ENCODE data around the gene MYL5. TPM values are rescaled to one million over a fixed set of nuclear protein-coding genes. Genes with fewer than 3 reads are reported as not detected.

The MYL5 gene
- total RNA-seq, 1 donor from 2014 or later = 17.5 TPM

DNA sequence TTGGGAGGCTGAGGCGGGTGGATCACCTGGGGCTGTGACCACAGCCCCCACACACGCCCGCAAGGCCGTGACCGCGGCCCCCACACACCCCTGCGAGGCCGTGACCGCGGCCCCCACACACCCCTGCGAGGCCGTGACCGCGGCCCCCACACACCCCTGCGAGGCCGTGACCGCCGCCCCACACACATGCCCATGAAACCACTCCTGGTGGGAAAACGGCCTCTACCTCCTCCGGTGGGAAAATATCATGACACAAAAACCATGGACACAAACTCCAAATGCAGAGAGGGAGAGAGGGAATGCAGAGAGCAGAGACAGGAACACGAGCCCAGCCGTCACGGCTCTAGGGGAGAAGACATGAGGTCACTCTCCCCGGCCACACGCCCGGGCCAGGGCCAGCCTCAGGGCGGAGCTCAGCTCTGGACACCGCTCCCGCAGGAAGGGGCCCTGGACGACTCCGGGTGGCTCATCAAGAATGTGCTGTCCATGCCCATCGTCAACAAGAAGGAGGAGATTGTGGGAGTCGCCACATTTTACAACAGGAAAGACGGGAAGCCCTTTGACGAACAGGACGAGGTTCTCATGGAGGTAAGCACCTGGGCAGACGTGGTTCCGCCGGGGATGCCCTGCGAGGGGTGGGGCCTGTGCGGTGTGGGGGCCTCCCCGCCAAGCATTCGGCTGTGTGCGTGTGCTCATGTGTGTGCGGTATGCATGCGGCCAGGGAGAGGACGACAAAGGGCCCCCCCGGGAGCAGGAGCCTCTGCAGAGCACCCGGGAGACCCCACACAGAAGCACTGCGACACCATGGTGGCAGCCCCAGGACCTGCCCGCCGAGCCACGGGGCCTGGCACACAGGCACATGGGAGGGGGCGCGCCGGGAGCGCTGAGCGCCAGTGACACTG is 17.7 kb upstream of the MYL5 start:
- Histone ChIP-seq H3K79me2 (ENCODE audit: insufficient read depth, low read length) (no peaks in the 10 kb centered on the region), H3K27ac (ENCODE audit: low read depth, low read length) (no peak overlapping the region), H3K36me3 (ENCODE audit: insufficient read depth, low read length) (no peaks in the 10 kb centered on the region), H3K4me1 (ENCODE audit: insufficient read depth, low read length) (no peaks in the 10 kb centered on the region), H2AFZ (ENCODE audit: low read depth, low read length) (no peak overlapping the region), H4K20me1 (ENCODE audit: insufficient read depth, low read length) (no peaks in the 10 kb centered on the region), H3K4me3 (ENCODE audit: insufficient read depth, low read depth, low read length) (no peak overlapping the region), H3K9me3 (ENCODE audit: insufficient read depth, low read depth, low read length) (peaks cover 17% of the 10 kb centered on the region), H3K27me3 (ENCODE audit: insufficient read depth, low read length) (no peaks in the 10 kb centered on the region), H3K4me2 (ENCODE audit: low read length) (no peak overlapping the region), H3K9ac (ENCODE audit: low read length) (no peak overlapping the region)
- no peak overlapping the region for H3K27ac Mint-ChIP-seq (ENCODE audit: unreplicated experiment)
- H3K36me3 Mint-ChIP-seq (ENCODE audit: low read depth, unreplicated experiment) = no peaks in the 10 kb centered on the region
- peaks cover 5% of the 10 kb centered on the region for H3K9me3 Mint-ChIP-seq (ENCODE audit: unreplicated experiment)
- TF ChIP-seq CTCF (IDR thresholded peaks at IDR 0.05; ENCODE audit: insufficient read depth, low read depth, low read length) = no peak
- TF ChIP-seq EZH2 (IDR thresholded peaks at IDR 0.05; ENCODE audit: insufficient read depth, low read length) = no peak
- H3K4me1 Mint-ChIP-seq (ENCODE audit: low read depth, unreplicated experiment) = peaks cover 2% of the 10 kb centered on the region
- H3K27me3 Mint-ChIP-seq (ENCODE audit: low read depth, unreplicated experiment) = peaks cover 21% of the 10 kb centered on the region
- no peak for DNase-seq (ENCODE audit: low read depth)
- H3K4me3 Mint-ChIP-seq (ENCODE audit: unreplicated experiment) = no peak overlapping the region
- no peak for FAIRE-seq

DNA sequence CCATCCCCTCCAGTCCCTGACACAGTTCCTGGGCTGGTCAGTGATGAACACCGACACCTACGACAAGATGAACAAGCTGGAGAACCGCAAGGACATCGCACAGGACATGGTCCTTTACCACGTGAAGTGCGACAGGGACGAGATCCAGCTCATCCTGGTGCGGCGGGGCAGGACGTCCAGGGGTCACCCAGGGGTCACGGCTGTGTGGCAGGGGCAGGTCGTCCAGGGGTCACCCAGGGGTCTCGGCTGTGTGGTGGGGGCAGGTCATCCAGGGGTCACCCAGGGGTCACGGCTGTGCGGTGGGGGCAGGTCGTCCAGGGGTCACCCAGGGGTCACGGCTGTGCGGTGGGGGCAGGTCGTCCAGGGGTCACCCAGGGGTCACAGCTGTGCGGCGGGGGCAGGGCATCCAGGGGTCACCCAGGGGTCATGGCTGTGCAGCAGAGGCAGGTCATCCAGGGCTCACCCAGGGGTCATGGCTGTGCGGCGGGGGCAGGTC is 17.0 kb upstream of the MYL5 start:
- Histone ChIP-seq H2AFZ (ENCODE audit: low read depth, low read length) (no peak overlapping the region), H3K79me2 (ENCODE audit: insufficient read depth, low read length) (no peaks in the 10 kb centered on the region), H3K36me3 (ENCODE audit: insufficient read depth, low read length) (no peaks in the 10 kb centered on the region), H4K20me1 (ENCODE audit: insufficient read depth, low read length) (no peaks in the 10 kb centered on the region), H3K27ac (ENCODE audit: low read depth, low read length) (no peak overlapping the region), H3K4me3 (ENCODE audit: insufficient read depth, low read depth, low read length) (no peak overlapping the region), H3K27me3 (ENCODE audit: insufficient read depth, low read length) (no peaks in the 10 kb centered on the region), H3K4me1 (ENCODE audit: insufficient read depth, low read length) (no peaks in the 10 kb centered on the region), H3K4me2 (ENCODE audit: low read length) (no peak overlapping the region), H3K9me3 (ENCODE audit: insufficient read depth, low read depth, low read length) (peaks cover 17% of the 10 kb centered on the region), H3K9ac (ENCODE audit: low read length) (no peak overlapping the region)
- Mint-ChIP-seq H3K27me3 (ENCODE audit: low read depth, unreplicated experiment) (peaks cover 14% of the 10 kb centered on the region), H3K27ac (ENCODE audit: unreplicated experiment) (no peak overlapping the region), H3K4me3 (ENCODE audit: unreplicated experiment) (no peak overlapping the region), H3K4me1 (ENCODE audit: low read depth, unreplicated experiment) (peaks cover 2% of the 10 kb centered on the region), H3K9me3 (ENCODE audit: unreplicated experiment) (peaks cover 5% of the 10 kb centered on the region), H3K36me3 (ENCODE audit: low read depth, unreplicated experiment) (no peaks in the 10 kb centered on the region)
- TF ChIP-seq CTCF (IDR thresholded peaks at IDR 0.05; ENCODE audit: insufficient read depth, low read depth, low read length) = no peak
- TF ChIP-seq EZH2 (IDR thresholded peaks at IDR 0.05; ENCODE audit: insufficient read depth, low read length) = no peak
- no peak for FAIRE-seq
- no peak for DNase-seq (ENCODE audit: low read depth)
